HepG2 (cell line): ENCODE measurements around the gene ZNF414. TPM values are rescaled to one million over a fixed set of nuclear protein-coding genes. Genes with fewer than 3 reads are reported as not detected.

ENCODE experiments used
- DBP ChIP-seq: sonication (generic); formaldehyde crosslinking; IDR thresholded peaks from 2 replicates; pipeline ENCODE4 v1.4.0; 2020; ENCODE audit warnings: missing genetic modification reagents; ENCODE audit errors: not compliant biosample characterization
- GATAD1 ChIP-seq: IDR thresholded peaks from 2 replicates; pipeline ENCODE4 v1.6.1; 2016; ENCODE audit warnings: missing genetic modification reagents, missing compliant biosample characterization
- MEIS1 ChIP-seq: sonication (generic); formaldehyde crosslinking; IDR thresholded peaks from 2 replicates; pipeline ENCODE4 v1.9.0; 2021; ENCODE audit warnings: mild to moderate bottlenecking, missing genetic modification reagents, moderate library complexity, borderline replicate concordance
- MTA3 ChIP-seq: sonication (generic); formaldehyde crosslinking; IDR thresholded peaks from 2 replicates; pipeline ENCODE4 v1.4.0; 2020; ENCODE audit warnings: missing genetic modification reagents
- PHF5A ChIP-seq: IDR thresholded peaks from one replicate; pipeline ENCODE4 v1.6.1; 2018; ENCODE audit warnings: low read depth, missing genetic modification reagents; ENCODE audit not compliant: unreplicated experiment
- SOX5 ChIP-seq: IDR thresholded peaks from 2 replicates; pipeline ENCODE4 v1.6.1; 2016; ENCODE audit warnings: borderline replicate concordance
- U2AF2 ChIP-seq: fragments of 200-400 bp; formaldehyde crosslinking; IDR thresholded peaks from 2 replicates; pipeline ENCODE4 v1.6.1; 2017; ENCODE audit warnings: low read depth, mild to moderate bottlenecking, low read length
- UBTF ChIP-seq: sonication (generic); formaldehyde crosslinking; IDR thresholded peaks from 2 replicates; pipeline ENCODE4 v1.4.0; 2020; ENCODE audit warnings: mild to moderate bottlenecking, missing genetic modification reagents
- ZNF160 ChIP-seq: sonication (generic); formaldehyde crosslinking; IDR thresholded peaks from 2 replicates; pipeline ENCODE4 v1.8.0; 2022; ENCODE audit warnings: mild to moderate bottlenecking, inconsistent platforms, missing genetic modification reagents
- ZNF383 ChIP-seq: sonication (generic); formaldehyde crosslinking; IDR thresholded peaks from 2 replicates; pipeline ENCODE4 v1.4.0; 2020; ENCODE audit warnings: missing genetic modification reagents, mild to moderate bottlenecking, borderline replicate concordance
- ZNF713 ChIP-seq: sonication (generic); formaldehyde crosslinking; IDR thresholded peaks from 2 replicates; pipeline ENCODE4 v1.4.0; 2020; ENCODE audit warnings: mild to moderate bottlenecking, missing genetic modification reagents
- ZNF816 ChIP-seq: sonication (generic); formaldehyde crosslinking; IDR thresholded peaks from 2 replicates; pipeline ENCODE4 v1.8.0; 2022; ENCODE audit warnings: missing genetic modification reagents, mild to moderate bottlenecking, borderline replicate concordance
- ZNF841 ChIP-seq: sonication (generic); formaldehyde crosslinking; IDR thresholded peaks from 2 replicates; pipeline ENCODE4 v1.8.1; 2023; ENCODE audit warnings: missing genetic modification reagents, borderline replicate concordance
- polyA plus RNA-seq, 8 experiments: library from polyadenylated mRNA; depleted of rRNA in 3 of 8; stranded (reverse) in 7 of 8; unstranded in 1 of 8; fragments of >200 nt; fragmentation: Illumina TruSeq in 4 of 8; extraction: Trizol in 4 of 8; gene quantifications; 2 replicates each; pipeline versions ENCODE4 v1.2.1 to v1.2.3, GENCODE V29; 2011 to 2016; ENCODE audit warnings: low read depth in 4 of 8, missing spikeins in 1 of 8, mixed read lengths in 1 of 8; ENCODE audit not compliant: insufficient read depth in 1 of 8
- total RNA-seq, 5 experiments: library from RNA; depleted of rRNA; stranded (reverse); fragments of >200 nt; fragmentation: Illumina TruSeq; extraction: Trizol; gene quantifications; 2 replicates each; pipeline ENCODE4 v1.2.3, GENCODE V29; 2016; ENCODE audit warnings: low read depth in 1 of 5
- TF ChIP-seq, protein P1 (sequence below): sonication (generic); formaldehyde crosslinking; conservative IDR thresholded peaks from 2 replicates; pipeline ENCODE4 v1.8.0; 2022; ENCODE audit warnings: low read depth, missing genetic modification reagents
- TF ChIP-seq, protein P2 (sequence below): sonication (generic); formaldehyde crosslinking; IDR thresholded peaks from 2 replicates; pipeline ENCODE4 v1.4.0; 2020; ENCODE audit warnings: mild to moderate bottlenecking, missing genetic modification reagents
- TF ChIP-seq, protein P3 (sequence below): sonication (generic); formaldehyde crosslinking; IDR thresholded peaks from 2 replicates; pipeline ENCODE4 v1.4.0; 2020; ENCODE audit warnings: missing genetic modification reagents, borderline replicate concordance
- TF ChIP-seq, protein P4 (sequence below): sonication (generic); formaldehyde crosslinking; IDR thresholded peaks from 2 replicates; pipeline ENCODE4 v1.5.0; 2020; ENCODE audit warnings: mild to moderate bottlenecking, low read depth, missing genetic modification reagents, borderline replicate concordance

Gene ZNF414
- total and polyA plus RNA-seq, 2 of the 13 experiments (the other 11 are each of a cell fraction or from before 2014, with no cell fraction given): 2.5 to 4.0 TPM

DNA sequence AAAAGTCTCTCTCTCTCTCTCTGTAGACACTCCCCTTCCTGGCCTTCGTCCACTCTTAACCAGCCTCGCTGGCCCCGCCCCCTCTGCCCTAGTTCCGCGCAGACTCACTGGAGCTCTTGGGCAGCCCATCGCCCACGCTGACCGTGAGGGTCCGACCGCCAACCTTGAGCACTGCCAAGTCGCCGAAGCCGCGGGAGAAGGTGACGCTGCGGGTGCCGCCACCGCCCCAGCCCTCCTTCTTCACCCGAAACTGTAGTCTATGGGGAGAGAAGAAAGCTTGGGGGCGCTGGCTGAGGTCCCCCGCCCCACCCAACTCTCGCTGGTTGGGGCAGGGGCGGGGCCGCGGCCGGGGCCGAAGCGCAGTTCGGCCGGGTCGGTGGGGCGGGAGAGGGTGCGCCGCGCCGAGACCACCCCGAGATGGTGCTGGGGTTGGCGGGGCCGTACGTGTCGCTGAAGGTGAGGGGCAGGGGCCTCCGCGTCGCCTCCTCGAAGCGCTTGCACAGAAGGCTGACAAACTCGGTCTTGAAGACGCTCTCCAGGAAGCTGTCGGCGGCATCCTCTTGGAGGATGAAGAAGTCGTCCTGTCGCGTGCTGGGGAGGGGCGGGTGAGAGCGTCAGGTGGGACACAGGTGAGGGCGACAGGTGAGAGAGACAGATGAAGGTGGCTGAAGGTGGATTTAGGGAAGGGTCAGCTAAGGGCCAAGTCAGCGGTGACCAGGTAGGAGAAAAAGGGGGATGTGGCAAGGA, 12.6 kb upstream of the ZNF414 start (continued):
- TF ChIP-seq ZNF383 (CRISPR knock-in tag): no peak
- no peak for TF ChIP-seq ZNF841
- peak; percentile 54; the same call in 1 of the 2 replicates for TF ChIP-seq GATAD1 (CRISPR knock-in tag)
- no peak for TF ChIP-seq MEIS1 (CRISPR knock-in tag)
- TF ChIP-seq, protein P1, sequence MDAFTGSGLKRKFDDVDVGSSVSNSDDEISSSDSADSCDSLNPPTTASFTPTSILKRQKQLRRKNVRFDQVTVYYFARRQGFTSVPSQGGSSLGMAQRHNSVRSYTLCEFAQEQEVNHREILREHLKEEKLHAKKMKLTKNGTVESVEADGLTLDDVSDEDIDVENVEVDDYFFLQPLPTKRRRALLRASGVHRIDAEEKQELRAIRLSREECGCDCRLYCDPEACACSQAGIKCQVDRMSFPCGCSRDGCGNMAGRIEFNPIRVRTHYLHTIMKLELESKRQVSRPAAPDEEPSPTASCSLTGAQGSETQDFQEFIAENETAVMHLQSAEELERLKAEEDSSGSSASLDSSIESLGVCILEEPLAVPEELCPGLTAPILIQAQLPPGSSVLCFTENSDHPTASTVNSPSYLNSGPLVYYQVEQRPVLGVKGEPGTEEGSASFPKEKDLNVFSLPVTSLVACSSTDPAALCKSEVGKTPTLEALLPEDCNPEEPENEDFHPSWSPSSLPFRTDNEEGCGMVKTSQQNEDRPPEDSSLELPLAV (CRISPR knock-in tag): no peak
- TF ChIP-seq, protein P2, sequence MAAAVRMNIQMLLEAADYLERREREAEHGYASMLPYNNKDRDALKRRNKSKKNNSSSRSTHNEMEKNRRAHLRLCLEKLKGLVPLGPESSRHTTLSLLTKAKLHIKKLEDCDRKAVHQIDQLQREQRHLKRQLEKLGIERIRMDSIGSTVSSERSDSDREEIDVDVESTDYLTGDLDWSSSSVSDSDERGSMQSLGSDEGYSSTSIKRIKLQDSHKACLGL: peak; percentile 66; the same call in 1 of the 2 replicates
- TF ChIP-seq, protein P3, sequence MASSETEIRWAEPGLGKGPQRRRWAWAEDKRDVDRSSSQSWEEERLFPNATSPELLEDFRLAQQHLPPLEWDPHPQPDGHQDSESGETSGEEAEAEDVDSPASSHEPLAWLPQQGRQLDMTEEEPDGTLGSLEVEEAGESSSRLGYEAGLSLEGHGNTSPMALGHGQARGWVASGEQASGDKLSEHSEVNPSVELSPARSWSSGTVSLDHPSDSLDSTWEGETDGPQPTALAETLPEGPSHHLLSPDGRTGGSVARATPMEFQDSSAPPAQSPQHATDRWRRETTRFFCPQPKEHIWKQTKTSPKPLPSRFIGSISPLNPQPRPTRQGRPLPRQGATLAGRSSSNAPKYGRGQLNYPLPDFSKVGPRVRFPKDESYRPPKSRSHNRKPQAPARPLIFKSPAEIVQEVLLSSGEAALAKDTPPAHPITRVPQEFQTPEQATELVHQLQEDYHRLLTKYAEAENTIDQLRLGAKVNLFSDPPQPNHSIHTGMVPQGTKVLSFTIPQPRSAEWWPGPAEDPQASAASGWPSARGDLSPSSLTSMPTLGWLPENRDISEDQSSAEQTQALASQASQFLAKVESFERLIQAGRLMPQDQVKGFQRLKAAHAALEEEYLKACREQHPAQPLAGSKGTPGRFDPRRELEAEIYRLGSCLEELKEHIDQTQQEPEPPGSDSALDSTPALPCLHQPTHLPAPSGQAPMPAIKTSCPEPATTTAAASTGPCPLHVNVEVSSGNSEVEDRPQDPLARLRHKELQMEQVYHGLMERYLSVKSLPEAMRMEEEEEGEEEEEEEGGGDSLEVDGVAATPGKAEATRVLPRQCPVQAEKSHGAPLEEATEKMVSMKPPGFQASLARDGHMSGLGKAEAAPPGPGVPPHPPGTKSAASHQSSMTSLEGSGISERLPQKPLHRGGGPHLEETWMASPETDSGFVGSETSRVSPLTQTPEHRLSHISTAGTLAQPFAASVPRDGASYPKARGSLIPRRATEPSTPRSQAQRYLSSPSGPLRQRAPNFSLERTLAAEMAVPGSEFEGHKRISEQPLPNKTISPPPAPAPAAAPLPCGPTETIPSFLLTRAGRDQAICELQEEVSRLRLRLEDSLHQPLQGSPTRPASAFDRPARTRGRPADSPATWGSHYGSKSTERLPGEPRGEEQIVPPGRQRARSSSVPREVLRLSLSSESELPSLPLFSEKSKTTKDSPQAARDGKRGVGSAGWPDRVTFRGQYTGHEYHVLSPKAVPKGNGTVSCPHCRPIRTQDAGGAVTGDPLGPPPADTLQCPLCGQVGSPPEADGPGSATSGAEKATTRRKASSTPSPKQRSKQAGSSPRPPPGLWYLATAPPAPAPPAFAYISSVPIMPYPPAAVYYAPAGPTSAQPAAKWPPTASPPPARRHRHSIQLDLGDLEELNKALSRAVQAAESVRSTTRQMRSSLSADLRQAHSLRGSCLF (CRISPR knock-in tag): no peak
- TF ChIP-seq PHF5A: no peak
- TF ChIP-seq SOX5 (CRISPR knock-in tag): no peak
- no peak for TF ChIP-seq UBTF (CRISPR knock-in tag)
- no peak for TF ChIP-seq U2AF2
- no peak; the same call in 1 of the 2 replicates for TF ChIP-seq ZNF160 (CRISPR knock-in tag)
- no peak for TF ChIP-seq ZNF816
- TF ChIP-seq, protein P4, sequence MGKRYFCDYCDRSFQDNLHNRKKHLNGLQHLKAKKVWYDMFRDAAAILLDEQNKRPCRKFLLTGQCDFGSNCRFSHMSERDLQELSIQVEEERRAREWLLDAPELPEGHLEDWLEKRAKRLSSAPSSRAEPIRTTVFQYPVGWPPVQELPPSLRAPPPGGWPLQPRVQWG (CRISPR knock-in tag): no peak
- TF ChIP-seq ZNF713 (CRISPR knock-in tag): no peak
- no peak for TF ChIP-seq MTA3 (CRISPR knock-in tag)
- TF ChIP-seq DBP (CRISPR knock-in tag): no peak
